HG02623 (cell line): ENCODE results near the gene MAN1B1.
"Not testable (repeated sequence)": the region's sequence is repeated elsewhere in the genome, so short reads cannot be mapped to it uniquely, and the experiment has no call there.

Source experiments
- ATAC-seq: cut with Tn5 transposase; IDR thresholded peaks from one replicate; pipeline ENCODE4 v1.9.1; 2021; ENCODE audit warnings: moderate library complexity; ENCODE audit not compliant: unreplicated experiment

The MAN1B1 gene

GRCh38 chr9:137052998-137053943, 33.5 kb upstream of the MAN1B1 start:
- ATAC-seq: no peak

DNA sequence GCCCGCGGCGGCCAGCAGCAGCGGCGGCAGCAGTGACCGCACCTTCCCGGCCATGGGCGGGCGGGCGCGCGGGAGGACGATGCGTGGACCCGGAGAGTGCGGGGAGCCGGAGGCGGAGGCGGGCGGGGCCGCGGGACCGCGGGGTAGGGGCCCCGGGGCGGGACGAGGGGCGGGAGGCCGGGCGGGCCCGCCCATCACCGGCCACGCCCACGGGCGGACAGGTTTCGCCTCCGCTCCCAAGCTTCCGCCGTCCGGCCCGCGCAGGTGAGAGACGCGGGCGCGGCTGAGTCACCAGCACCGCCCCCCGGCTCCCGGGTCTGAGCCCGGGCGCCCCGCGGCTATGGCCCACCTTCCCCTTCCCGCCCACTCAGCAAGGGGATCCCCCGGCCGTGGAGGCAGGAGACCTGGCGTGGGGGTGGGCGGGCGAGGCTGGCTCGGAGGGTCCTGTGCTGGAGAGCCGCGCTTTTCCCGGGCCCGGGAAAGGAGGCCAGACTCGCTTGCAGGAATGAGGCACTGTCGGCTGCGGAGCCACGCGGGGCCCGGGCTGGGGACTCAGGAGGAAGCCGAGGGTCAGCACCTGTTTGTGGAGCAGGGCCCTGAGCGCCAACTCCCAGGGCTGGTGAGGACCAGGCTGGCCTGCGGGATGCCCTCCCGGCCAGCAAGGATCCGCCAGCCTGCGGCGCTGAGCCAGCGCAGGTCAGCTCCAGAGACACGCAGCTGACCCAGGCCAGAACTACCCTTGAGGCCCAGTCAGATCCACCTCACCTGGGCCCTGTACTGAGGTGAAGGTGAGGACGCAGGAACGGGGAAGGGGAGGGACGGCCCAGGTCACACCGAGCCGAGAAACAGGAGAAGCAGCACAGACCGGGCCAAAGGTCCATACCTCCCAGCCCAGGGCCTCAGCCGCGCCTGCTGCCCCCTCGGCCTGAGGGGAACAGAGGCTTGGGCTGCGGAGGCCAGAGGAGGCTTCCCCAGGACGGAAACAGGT, 32.5 kb upstream of the MAN1B1 start, which contains the start of gene ENTPD2:
ENTPD2 (minus strand) TSS at position 118 of the 988 bp plus-strand sequence; CDS start at position 54, 64 bp downstream.
- ATAC-seq: no peak

- ATAC-seq: no peak
Measured at GRCh38 chr9:137054932-137055384, 31.8 kb upstream of the MAN1B1 start.

DNA sequence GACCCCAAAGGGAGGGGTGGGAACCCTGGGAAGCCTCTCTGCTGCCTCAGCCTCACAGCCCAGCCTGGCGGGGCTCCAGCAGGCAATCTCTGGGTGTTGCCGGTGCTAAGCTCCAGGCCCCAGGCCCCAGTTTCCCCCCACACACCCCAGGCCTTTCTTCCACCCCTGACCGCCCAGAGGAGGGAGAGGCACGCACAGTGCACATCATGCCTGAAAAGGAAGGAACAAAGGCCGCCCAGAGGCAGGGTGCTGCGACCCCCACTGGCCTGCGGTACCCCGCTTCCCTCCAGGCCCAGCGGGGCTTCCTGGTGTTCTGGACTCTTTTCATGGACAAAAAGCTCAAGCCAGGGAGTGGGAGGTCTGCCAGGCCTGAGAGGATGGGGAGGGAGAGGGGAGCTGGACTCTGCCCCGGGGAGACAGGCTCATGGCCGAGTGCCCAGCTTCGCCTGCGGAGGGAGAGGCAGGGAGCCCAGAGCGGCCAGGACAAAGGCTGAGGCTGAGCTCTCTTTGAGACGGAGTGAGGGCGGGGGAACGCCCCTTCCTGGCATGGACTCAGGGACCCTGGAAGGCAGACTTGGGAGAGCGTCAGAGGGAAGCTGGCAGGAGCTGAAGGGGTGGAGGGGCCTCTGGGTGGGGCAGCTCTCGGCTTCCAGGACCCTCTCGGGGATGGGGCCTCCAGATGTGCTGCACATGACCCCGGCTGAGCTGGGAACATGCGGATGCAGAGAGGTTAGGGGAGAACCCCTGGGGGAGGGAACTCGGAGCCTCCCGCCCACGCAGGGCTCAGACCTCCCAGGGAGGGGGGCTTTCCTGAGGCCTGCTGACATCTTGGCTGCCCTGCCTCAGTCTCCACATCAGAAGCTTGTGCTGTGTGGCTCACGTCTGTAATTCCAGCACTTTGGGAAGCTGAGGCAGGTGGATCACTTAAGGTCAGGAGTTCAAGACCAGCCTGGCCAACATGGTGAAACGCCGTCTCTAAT, 31.1 kb upstream of the MAN1B1 start:
- no peak for ATAC-seq

GRCh38 chr9:137056739-137057415, 29.9 kb upstream of the MAN1B1 start:
- no peak for ATAC-seq

DNA sequence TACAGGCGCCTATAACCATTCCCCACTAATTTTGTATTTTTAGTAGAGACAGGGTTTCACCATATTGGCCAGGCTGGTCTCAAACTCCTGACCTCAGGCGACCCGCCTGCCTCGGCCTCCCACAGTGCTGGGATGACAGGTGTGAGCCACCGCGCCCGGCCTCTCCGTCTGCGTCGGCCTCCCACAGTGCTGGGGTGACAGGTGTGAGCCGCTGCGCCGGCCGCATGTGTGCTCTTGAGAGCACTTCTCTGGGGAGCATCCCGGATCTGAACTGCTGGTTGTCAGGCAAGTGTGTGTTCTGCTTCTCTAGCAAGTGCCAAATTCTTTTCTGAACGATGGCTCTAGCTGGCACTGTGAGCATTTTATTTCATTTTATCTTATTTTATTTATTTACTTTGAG, 29.2 kb upstream of the MAN1B1 start:
- no peak for ATAC-seq

DNA sequence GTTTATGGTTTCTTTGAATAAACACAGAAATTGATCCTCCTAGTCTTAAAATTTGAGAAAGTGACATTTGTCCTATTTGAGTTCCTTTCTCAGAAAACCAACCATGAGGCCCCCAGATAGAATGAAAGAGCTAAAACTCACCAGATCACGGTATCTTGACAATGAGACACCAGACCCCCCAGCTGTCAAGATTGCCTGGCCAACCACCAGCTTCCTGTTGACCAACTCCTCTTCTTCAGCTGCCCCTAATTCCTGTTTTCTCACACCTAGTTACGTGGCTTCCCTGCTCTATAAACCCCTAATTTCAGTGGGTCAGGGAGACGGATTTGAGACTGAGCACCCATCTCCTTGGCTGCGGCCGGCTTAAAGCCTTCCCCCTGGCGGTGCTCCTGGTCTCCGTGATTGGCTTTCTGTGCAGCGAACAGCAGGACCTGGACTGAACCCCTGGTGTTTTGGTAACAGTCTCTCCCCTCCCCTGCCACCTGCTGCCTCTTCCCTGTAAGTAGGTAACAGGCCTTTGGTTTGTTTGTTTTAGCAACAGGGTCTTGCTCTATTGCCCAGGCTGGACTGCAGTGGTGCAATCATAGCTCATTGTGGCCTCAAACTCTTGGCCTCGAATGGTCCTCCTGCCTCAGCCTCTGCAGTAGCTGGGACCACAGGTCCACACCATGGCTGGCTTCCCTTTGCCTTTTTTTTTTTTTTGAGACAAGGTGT, 28.1 kb upstream of the MAN1B1 start:
- ATAC-seq: no peak

- ATAC-seq: no peak
Measured at GRCh38 chr9:137062384-137062783, 24.4 kb upstream of the MAN1B1 start.

- ATAC-seq: not testable (repeated sequence)
Measured at GRCh38 chr9:137062798-137063197, 24.0 kb upstream of the MAN1B1 start.

GRCh38 chr9:137063311-137064026, 23.3 kb upstream of the MAN1B1 start:
- ATAC-seq: no peak

GRCh38 chr9:137064027-137064879, 22.5 kb upstream of the MAN1B1 start:
- ATAC-seq: no peak

DNA sequence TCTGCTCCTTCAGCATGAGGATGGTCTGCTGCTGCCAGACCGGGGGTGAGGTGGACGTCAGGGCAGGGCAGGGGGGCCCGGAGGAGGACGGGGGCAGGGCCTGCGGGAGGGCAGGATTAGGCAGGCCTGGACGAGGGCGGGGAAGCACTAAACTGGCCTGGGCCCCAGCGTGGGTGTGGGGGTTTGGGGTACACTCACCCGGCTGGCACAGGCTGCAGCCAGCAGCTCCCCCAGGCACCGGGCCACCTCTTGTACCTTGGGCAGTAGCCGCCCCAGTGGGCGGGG, 22.0 kb upstream of the MAN1B1 start:
- no peak for ATAC-seq

- ATAC-seq: no peak
Measured at GRCh38 chr9:137065336-137065967, 21.3 kb upstream of the MAN1B1 start.

- no peak for ATAC-seq
Measured at GRCh38 chr9:137066096-137066861, 20.5 kb upstream of the MAN1B1 start.

DNA sequence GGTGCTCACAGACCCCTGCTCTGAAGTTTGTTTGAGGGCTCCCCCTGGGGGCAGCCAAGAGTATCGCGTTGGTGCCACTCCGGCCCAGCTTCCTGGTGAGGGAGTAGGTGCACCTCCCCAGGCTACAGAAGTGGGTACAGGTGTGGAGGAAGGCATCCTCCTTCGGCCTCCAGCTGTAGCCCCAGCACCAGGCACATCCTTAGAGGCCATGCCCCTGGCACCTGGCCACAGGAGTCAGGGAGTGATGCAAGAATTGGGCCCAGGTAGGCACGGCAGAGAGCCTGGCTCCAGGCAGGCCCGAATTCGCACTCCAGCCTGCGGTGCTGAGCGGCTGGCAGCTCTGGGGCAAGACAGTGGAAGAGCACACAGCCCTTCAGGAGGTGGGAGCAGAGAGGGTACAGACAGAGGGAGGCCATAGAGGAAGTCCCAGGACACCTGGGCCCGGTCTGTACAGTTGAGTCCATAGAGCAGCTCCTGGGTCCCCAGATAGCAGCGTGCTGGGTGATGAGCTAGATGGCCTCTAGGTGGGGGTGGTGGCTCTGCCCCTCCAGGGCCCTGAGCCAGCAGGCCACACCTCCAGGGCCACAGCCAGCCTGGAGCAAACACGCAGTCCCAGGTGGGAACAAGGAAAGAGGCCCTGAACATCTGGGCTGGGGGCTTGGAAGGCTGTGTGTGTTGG, 18.8 kb upstream of the MAN1B1 start:
- ATAC-seq: no peak
